Esophagus squamous epithelium (tissue), 5 donors: ENCODE data around the gene CTPS1. TPM values are rescaled to one million over a fixed set of nuclear protein-coding genes. Genes with fewer than 3 reads are reported as not detected.

Source experiments
- DNase-seq: peaks from one replicate; lab custom pipeline; 2025; lab: John Stamatoyannopoulos, UW
- H3K27ac ChIP-seq, 4 donors: fragments of 200-600 bp; sonication (generic); one replicate each; pipeline ENCODE4 v1.5.1; 2016 to 2019; ENCODE audit warnings: mild to moderate bottlenecking in 1 of 4
- H3K27me3 ChIP-seq, 4 donors: fragments of 200-600 bp; sonication (generic); 1 replicate in 3 of 4; 2 replicates in 1 of 4; pipeline versions ENCODE4 v1.5.1 to v1.6.0; 2017 to 2021; ENCODE audit warnings: antibody characterized with exemption in 1 of 4
- H3K36me3 ChIP-seq, 3 donors: fragments of 200-600 bp; sonication (generic); one replicate each; pipeline ENCODE4 v1.5.1; 2016 to 2019
- H3K4me1 ChIP-seq, 3 donors: fragments of 200-600 bp; sonication (generic); one replicate each; pipeline ENCODE4 v1.5.1; 2017 to 2019
- H3K4me3 ChIP-seq, 4 donors: fragments of 200-600 bp; sonication (generic); 1 replicate in 3 of 4; 2 replicates in 1 of 4; pipeline ENCODE4 v1.5.1; 2016 to 2019; ENCODE audit warnings: mild to moderate bottlenecking in 2 of 4, moderate library complexity in 1 of 4
- H3K9me3 ChIP-seq, 3 donors: fragments of 200-600 bp; sonication (generic); one replicate each; pipeline ENCODE4 v1.5.1; 2016 to 2019
- CTCF ChIP-seq, 6 experiments: fragments of 450-650 bp in 4 of 6; fragments of 200-600 bp in 2 of 6; sonication (generic) in 2 of 6; IDR thresholded peaks; one replicate each; pipeline ENCODE4 v1.5.1; 2016 to 2019; ENCODE audit warnings: antibody characterized with exemption in 6 of 6, mild to moderate bottlenecking in 4 of 6, moderate library complexity in 4 of 6
- POLR2A ChIP-seq, 4 donors: fragments of 450-650 bp; IDR thresholded peaks; one replicate each; pipeline ENCODE4 v1.6.1; 2017; ENCODE audit warnings: antibody characterized with exemption in 4 of 4, mild to moderate bottlenecking in 4 of 4, moderate library complexity in 3 of 4
- WGBS, 2 donors: methylation state at CpG; one replicate each; pipeline ENCODE4 v1.1.5; 2018; 5-methylcytosine and 5-hydroxymethylcytosine counted together
- intact Hi-C: fragments of 100-400 bp; cut with DNase I; formaldehyde crosslinking; loops from one replicate; pipeline ENCODE4 v1.15.0; 2022
- total RNA-seq, 4 donors: library from RNA; depleted of rRNA; stranded (reverse); fragments of >200 nt; gene quantifications; one replicate each; pipeline ENCODE4 v1.1.0, GENCODE V29; 2016
- donor health status: DM: yes; HTN: yes; CAD: no.

The CTPS1 gene
- total RNA-seq, 4 donors from 2014 or later, result 14.6 to 42.8 (median 23.7) TPM

- intact Hi-C loops, result no loop called here
Observed at GRCh38 chr1:41041614-41042270, 62.2 kb downstream of the CTPS1 start.

GRCh38 chr1:41044187-41044586, 64.7 kb downstream of the CTPS1 start:
- Histone ChIP-seq H3K4me1 (peaks cover 6 to 41% (median 31%) of the 10 kb centered on the region in 3 donors), H3K27ac (peak overlapping the region; percentile 85 to 91 (median 88)), H3K4me3 (peak overlapping the region in 1 of 4 donors; percentile 12), H3K27me3 (no peaks in the 10 kb centered on the region), H3K36me3 (peaks cover 0 to 60% (median 0%) of the 10 kb centered on the region in 3 donors), H3K9me3 (no peaks in the 10 kb centered on the region)
- DNase-seq, result no peak
- TF ChIP-seq CTCF (IDR thresholded peaks at IDR 0.05) (no peak), POLR2A (IDR thresholded peaks at IDR 0.05) (no peak)
- WGBS, 2 donors, result 32 to 34% methylated on average over 2 of the region's 2 CpGs
- intact Hi-C loops, result no loop called here

More at GRCh38 chr1:41041614-41042270, 62.2 kb downstream of the CTPS1 start:
- H3K4me1 ChIP-seq, result peaks cover 6 to 32% (median 27%) of the 10 kb centered on the region in 3 donors
- TF ChIP-seq CTCF (IDR thresholded peaks at IDR 0.05) (no peak), POLR2A (IDR thresholded peaks at IDR 0.05) (no peak)
- no peak overlapping the region for H3K4me3 ChIP-seq
- no peak overlapping the region for H3K27ac ChIP-seq
- 93 to 97% methylated on average over 3 of the region's 3 CpGs for WGBS, 2 donors
- H3K36me3 ChIP-seq, result peaks cover 0 to 67% (median 0%) of the 10 kb centered on the region in 3 donors
- no peak for DNase-seq
- H3K9me3 ChIP-seq, result no peaks in the 10 kb centered on the region
- no peaks in the 10 kb centered on the region for H3K27me3 ChIP-seq

DNA sequence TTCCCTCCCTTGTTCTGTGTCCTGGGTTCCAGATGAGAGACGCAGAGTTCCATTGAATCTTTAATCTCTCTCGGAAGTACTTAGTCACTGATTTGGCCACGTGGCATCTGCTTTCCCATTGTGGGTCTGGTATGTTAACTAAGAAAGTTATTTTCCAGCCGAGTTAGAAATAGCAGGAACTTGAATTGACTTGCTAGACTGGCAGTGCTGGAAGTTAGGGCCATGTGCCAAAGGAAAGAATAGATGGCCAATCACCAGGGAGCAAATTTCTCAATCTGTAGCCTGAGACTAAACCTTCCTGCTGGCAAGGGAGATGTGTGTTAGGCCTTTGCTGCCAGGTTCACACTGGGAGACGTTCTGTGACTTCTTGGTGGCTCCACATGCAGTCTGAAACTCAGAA, 66.2 kb downstream of the CTPS1 start:
- intact Hi-C loops, result no loop called here
- Histone ChIP-seq H3K27me3 (no peaks in the 10 kb centered on the region), H3K4me3 (peak overlapping the region in 2 of 4 donors; percentile 10 to 43), H3K27ac (peak overlapping the region; percentile 85 to 91 (median 88)), H3K9me3 (no peaks in the 10 kb centered on the region), H3K36me3 (peaks cover 0 to 56% (median 0%) of the 10 kb centered on the region in 3 donors), H3K4me1 (peaks cover 6 to 41% (median 31%) of the 10 kb centered on the region in 3 donors)
- DNase-seq, result no peak
- WGBS, 2 donors, result 27 to 34% methylated on average over 5 of the region's 5 CpGs
- TF ChIP-seq POLR2A (IDR thresholded peaks at IDR 0.05), result no peak
- TF ChIP-seq CTCF (IDR thresholded peaks at IDR 0.05), result no peak

DNA sequence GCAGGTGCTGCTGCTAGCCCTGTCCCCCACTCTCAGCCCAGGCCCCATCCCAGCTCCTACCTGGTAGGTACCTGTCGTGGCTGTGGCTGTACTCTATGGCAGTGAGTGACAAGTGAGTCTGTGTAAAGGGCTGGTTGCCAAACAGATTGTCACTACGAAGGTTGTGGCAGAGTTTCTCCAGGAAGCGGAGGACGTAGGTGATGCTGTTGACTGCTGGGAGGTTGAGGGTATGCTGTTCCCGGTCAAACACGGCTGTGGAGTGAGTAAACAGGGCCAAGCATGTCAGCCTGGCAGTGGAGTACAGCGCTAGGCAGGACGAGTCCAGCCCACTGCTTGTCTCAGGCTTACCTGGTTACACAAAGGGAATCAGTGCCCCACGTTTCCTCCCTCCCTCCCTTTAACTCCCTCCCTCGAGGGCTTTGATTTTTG, 66.9 kb downstream of the CTPS1 start:
- H3K4me1 ChIP-seq, result peaks cover 6 to 41% (median 31%) of the 10 kb centered on the region in 3 donors
- H3K9me3 ChIP-seq, result no peaks in the 10 kb centered on the region
- H3K4me3 ChIP-seq, result no peak overlapping the region
- DNase-seq, result no peak
- peaks cover 0 to 50% (median 0%) of the 10 kb centered on the region in 3 donors for H3K36me3 ChIP-seq
- intact Hi-C loops, result no loop called here
- H3K27ac ChIP-seq, result peak overlapping the region; percentile 85 to 91 (median 88)
- H3K27me3 ChIP-seq, result no peaks in the 10 kb centered on the region
- 44 to 63% methylated on average over 10 of the region's 10 CpGs for WGBS, 2 donors
- no peak for TF ChIP-seq CTCF (IDR thresholded peaks at IDR 0.05)
- no peak for TF ChIP-seq POLR2A (IDR thresholded peaks at IDR 0.05)

DNA sequence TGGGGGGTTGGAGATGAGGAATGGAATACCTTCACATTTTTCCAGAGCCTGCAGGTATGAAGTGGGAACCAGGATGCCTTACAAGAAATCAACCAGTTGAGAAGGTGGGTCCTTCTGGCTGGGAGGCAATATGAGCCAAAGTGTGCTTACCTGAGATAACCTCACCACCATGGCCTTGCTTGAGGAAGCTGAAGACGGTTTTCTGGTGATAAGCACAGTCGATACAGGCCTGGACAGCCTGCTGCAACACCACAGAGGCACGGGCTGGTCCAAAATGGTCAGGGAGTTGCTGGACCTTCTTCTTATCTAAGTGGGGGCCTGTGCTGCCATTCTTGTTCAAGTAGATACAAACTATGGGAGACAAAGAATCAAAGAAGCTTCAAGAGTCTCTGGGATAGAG, 69.0 kb downstream of the CTPS1 start:
- H3K4me1 ChIP-seq, result peaks cover 6 to 40% (median 31%) of the 10 kb centered on the region in 3 donors
- no peak for TF ChIP-seq CTCF (IDR thresholded peaks at IDR 0.05)
- no peak for TF ChIP-seq POLR2A (IDR thresholded peaks at IDR 0.05)
- intact Hi-C loops, result no loop called here
- no peaks in the 10 kb centered on the region for H3K9me3 ChIP-seq
- DNase-seq, result no peak
- no peak overlapping the region for H3K27ac ChIP-seq
- H3K4me3 ChIP-seq, result no peak overlapping the region
- WGBS, 2 donors, result 84 to 96% methylated on average over 3 of the region's 3 CpGs
- H3K36me3 ChIP-seq, result peaks cover 0 to 60% (median 0%) of the 10 kb centered on the region in 3 donors
- no peaks in the 10 kb centered on the region for H3K27me3 ChIP-seq
